ENCODE measurements around the gene OR52N1. TPM values are rescaled to one million over a fixed set of nuclear protein-coding genes. Genes with fewer than 3 reads are reported as not detected.

OR52N1 gene
- total and polyA plus RNA-seq, 2 donors (not counting 3 experiments of a cell fraction or from before 2014, with no cell fraction given) = not detected

DNA sequence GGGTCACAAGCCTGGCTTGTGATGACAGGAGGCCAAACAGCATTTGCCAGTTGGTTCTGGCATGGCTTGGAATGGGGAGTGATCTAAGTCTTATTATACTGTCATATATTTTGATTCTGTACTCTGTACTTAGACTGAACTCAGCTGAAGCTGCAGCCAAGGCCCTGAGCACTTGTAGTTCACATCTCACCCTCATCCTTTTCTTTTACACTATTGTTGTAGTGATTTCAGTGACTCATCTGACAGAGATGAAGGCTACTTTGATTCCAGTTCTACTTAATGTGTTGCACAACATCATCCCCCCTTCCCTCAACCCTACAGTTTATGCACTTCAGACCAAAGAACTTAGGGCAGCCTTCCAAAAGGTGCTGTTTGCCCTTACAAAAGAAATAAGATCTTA, 54.0 kb downstream of the OR52N1 start:
- Histone ChIP-seq H3K79me2 (ENCODE audit: control insufficient read depth, insufficient read depth, low read length) (no peaks in the 10 kb centered on the region), H3K36me3 (ENCODE audit: control insufficient read depth in 2 of 2, extremely low read depth in 1 of 2, insufficient read depth in 2 of 2, low read length in 2 of 2) (no peaks in the 10 kb centered on the region), H3K9me3 (replicated peaks; ENCODE audit: control insufficient read depth, insufficient read depth, low read length) (no peaks in the 10 kb centered on the region), H3K9ac (replicated peaks; ENCODE audit: extremely low read depth, insufficient read depth, low read length) (no peak overlapping the region), H4K20me1 (replicated peaks; ENCODE audit: control insufficient read depth, extremely low read depth, insufficient read depth, low read length) (no peaks in the 10 kb centered on the region), H3K4me1 (ENCODE audit: control insufficient read depth, extremely low read depth, insufficient read depth, low read length) (no peaks in the 10 kb centered on the region), H3K27me3 (ENCODE audit: control insufficient read depth in 2 of 2, insufficient read depth in 2 of 2, low read length in 2 of 2) (peaks cover 0 to 2% of the 10 kb centered on the region in 2 experiments), H2AFZ (ENCODE audit: low read depth, low read length) (no peak overlapping the region), H3K9me1 (replicated peaks; ENCODE audit: control insufficient read depth, extremely low read depth, insufficient read depth, low read length) (no peaks in the 10 kb centered on the region), H3K27ac (ENCODE audit: insufficient read depth, low read depth, low read length) (no peak overlapping the region), H3K4me3 (replicated peaks in 1 of 3; ENCODE audit: insufficient read depth in 1 of 3, low read depth in 1 of 3, low read length in 3 of 3) (no peak overlapping the region), H3K4me2 (ENCODE audit: insufficient read depth, low read length) (no peak overlapping the region)
- dilution Hi-C loops (cut with MboI; ENCODE audit: extremely low pct_ligation_motif_present, low sequenced_read_pairs) (no loop called here), intact Hi-C loops (cut with micrococcal nuclease) (no loop called here)
- BruUV-seq (replicated peaks) = no TSS peak
- FAIRE-seq (no peak), DNase-seq (ENCODE audit: low read depth, low spot score) (no peak)
- POLR2A ChIA-PET = no interaction called here
- no peak for TF ChIP-seq EZH2 (IDR thresholded peaks at IDR 0.05; ENCODE audit: borderline replicate concordance, low read depth, low read length, severe bottlenecking)
- TF ChIP-seq MYC (IDR thresholded peaks at IDR 0.05; ENCODE audit: low read depth, low read length) = no peak
- TF ChIP-seq MAX (IDR thresholded peaks at IDR 0.05; ENCODE audit: insufficient read depth, insufficient read length) = no peak
- no peak for TF ChIP-seq FOS (IDR thresholded peaks at IDR 0.05; ENCODE audit: borderline replicate concordance, insufficient read depth, low read length)
- no peak for TF ChIP-seq GATA2 (IDR thresholded peaks at IDR 0.05; ENCODE audit: insufficient read depth, insufficient read length, low read depth, low read length)
- TF ChIP-seq, protein P1, sequence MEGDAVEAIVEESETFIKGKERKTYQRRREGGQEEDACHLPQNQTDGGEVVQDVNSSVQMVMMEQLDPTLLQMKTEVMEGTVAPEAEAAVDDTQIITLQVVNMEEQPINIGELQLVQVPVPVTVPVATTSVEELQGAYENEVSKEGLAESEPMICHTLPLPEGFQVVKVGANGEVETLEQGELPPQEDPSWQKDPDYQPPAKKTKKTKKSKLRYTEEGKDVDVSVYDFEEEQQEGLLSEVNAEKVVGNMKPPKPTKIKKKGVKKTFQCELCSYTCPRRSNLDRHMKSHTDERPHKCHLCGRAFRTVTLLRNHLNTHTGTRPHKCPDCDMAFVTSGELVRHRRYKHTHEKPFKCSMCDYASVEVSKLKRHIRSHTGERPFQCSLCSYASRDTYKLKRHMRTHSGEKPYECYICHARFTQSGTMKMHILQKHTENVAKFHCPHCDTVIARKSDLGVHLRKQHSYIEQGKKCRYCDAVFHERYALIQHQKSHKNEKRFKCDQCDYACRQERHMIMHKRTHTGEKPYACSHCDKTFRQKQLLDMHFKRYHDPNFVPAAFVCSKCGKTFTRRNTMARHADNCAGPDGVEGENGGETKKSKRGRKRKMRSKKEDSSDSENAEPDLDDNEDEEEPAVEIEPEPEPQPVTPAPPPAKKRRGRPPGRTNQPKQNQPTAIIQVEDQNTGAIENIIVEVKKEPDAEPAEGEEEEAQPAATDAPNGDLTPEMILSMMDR (IDR thresholded peaks at IDR 0.05; ENCODE audit: extremely low read depth in 1 of 2, insufficient read depth in 1 of 2, low read depth in 1 of 2, low read length in 2 of 2) = no peak
- no peak for TF ChIP-seq POLR2A (IDR thresholded peaks at IDR 0.05; ENCODE audit: low read depth, low read length)
- no peak for TF ChIP-seq JUN (IDR thresholded peaks at IDR 0.05; ENCODE audit: borderline replicate concordance, insufficient read depth, insufficient read length, low read depth)
- TF ChIP-seq POLR2AphosphoS5 (IDR thresholded peaks at IDR 0.05; ENCODE audit: insufficient read depth, low read depth, low read length) = no peak
- CTCF ChIA-PET = no interaction called here

Other genes starting within 250 kb of the OR52N1 start
- not detected in 2 replicates for gene OR52H1, start 242.7 kb downstream of the OR52N1 start, total RNA-seq
- gene OR52H1, start 242.7 kb downstream of the OR52N1 start, polyA plus RNA-seq = 0.30 and 0.33 TPM in 2 replicates
- gene OR52B6, start 210.4 kb downstream of the OR52N1 start, total RNA-seq = not detected in 2 replicates
- gene OR52B6, start 210.4 kb downstream of the OR52N1 start, polyA plus RNA-seq = not detected in 2 replicates
- 4.8 and 5.6 TPM in 2 replicates for gene TRIM6, start 194.6 kb downstream of the OR52N1 start, total RNA-seq
- gene TRIM6, start 194.6 kb downstream of the OR52N1 start, polyA plus RNA-seq = 3.3 and 3.9 TPM in 2 replicates
- 5.2 and 6.7 TPM in 2 replicates for gene TRIM34, start 166.3 kb downstream of the OR52N1 start, total RNA-seq
- gene TRIM34, start 166.3 kb downstream of the OR52N1 start, polyA plus RNA-seq = 14.6 and 15.2 TPM in 2 replicates
- gene TRIM5, start 106.2 kb downstream of the OR52N1 start, total RNA-seq = 54.5 and 61.4 TPM in 2 replicates
- gene TRIM5, start 106.2 kb downstream of the OR52N1 start, polyA plus RNA-seq = 46.0 and 57.3 TPM in 2 replicates
- gene TRIM22, start 101.5 kb downstream of the OR52N1 start, total RNA-seq = 73.4 and 110 TPM in 2 replicates
- gene TRIM22, start 101.5 kb downstream of the OR52N1 start, polyA plus RNA-seq = 67.5 and 73.5 TPM in 2 replicates
- not detected in 2 replicates for gene OR56B1, start 54.8 kb downstream of the OR52N1 start, total RNA-seq
- gene OR56B1, start 54.8 kb downstream of the OR52N1 start, polyA plus RNA-seq = not detected in 2 replicates
- not detected in 2 replicates for gene OR52N4, start 37.0 kb downstream of the OR52N1 start, total RNA-seq
- 0.08 and 0.10 TPM in 2 replicates for gene OR52N4, start 37.0 kb downstream of the OR52N1 start, polyA plus RNA-seq
- not detected in 2 replicates for gene OR52N5, start 7.9 kb downstream of the OR52N1 start, total RNA-seq
- gene OR52N5, start 7.9 kb downstream of the OR52N1 start, polyA plus RNA-seq = not detected in 2 replicates
- gene OR52N2, start 17.7 kb upstream of the OR52N1 start, total RNA-seq = not detected in 2 replicates
- gene OR52N2, start 17.7 kb upstream of the OR52N1 start, polyA plus RNA-seq = not detected in 2 replicates
- not detected in 2 replicates for gene OR52E6, start 50.6 kb upstream of the OR52N1 start, total RNA-seq
- gene OR52E6, start 50.6 kb upstream of the OR52N1 start, polyA plus RNA-seq = not detected in 2 replicates
- gene OR52E8, start 66.4 kb upstream of the OR52N1 start, total RNA-seq = not detected in 2 replicates
- gene OR52E8, start 66.4 kb upstream of the OR52N1 start, polyA plus RNA-seq = not detected in 2 replicates
- not detected in 2 replicates for gene OR52E4, start 89.4 kb upstream of the OR52N1 start, total RNA-seq
- not detected in 2 replicates for gene OR52E4, start 89.4 kb upstream of the OR52N1 start, polyA plus RNA-seq
- gene OR52E5, start 101.9 kb upstream of the OR52N1 start, total RNA-seq = not detected in 2 replicates
- not detected in 2 replicates for gene OR52E5, start 101.9 kb upstream of the OR52N1 start, polyA plus RNA-seq
- not detected in 2 replicates for gene OR56A3, start 151.0 kb upstream of the OR52N1 start, total RNA-seq
- not detected in 2 replicates for gene OR56A3, start 151.0 kb upstream of the OR52N1 start, polyA plus RNA-seq
- not detected in 2 replicates for gene OR56A5, start 177.2 kb upstream of the OR52N1 start, total RNA-seq
- not detected in 2 replicates for gene OR56A5, start 177.2 kb upstream of the OR52N1 start, polyA plus RNA-seq
- gene OR52L1, start 195.7 kb upstream of the OR52N1 start, total RNA-seq = not detected in 2 replicates
- 0.07 TPM in 1 of 2 replicates, not detected in the other for gene OR52L1, start 195.7 kb upstream of the OR52N1 start, polyA plus RNA-seq
- gene OR56A4, start 215.7 kb upstream of the OR52N1 start, total RNA-seq = not detected in 2 replicates
- not detected in 2 replicates for gene OR56A4, start 215.7 kb upstream of the OR52N1 start, polyA plus RNA-seq
- gene OR56A1, start 239.5 kb upstream of the OR52N1 start, total RNA-seq = not detected in 2 replicates
- gene OR56A1, start 239.5 kb upstream of the OR52N1 start, polyA plus RNA-seq = not detected in 2 replicates